ENCODE measurements around the gene ZMYND19.
A peak's percentile ranks its signal among the peaks of the same experiment; 100 is the strongest.
"Not testable (repeated sequence)": the region's sequence is repeated elsewhere in the genome, so short reads cannot be mapped to it uniquely, and the experiment has no call there.

Gene ZMYND19

DNA sequence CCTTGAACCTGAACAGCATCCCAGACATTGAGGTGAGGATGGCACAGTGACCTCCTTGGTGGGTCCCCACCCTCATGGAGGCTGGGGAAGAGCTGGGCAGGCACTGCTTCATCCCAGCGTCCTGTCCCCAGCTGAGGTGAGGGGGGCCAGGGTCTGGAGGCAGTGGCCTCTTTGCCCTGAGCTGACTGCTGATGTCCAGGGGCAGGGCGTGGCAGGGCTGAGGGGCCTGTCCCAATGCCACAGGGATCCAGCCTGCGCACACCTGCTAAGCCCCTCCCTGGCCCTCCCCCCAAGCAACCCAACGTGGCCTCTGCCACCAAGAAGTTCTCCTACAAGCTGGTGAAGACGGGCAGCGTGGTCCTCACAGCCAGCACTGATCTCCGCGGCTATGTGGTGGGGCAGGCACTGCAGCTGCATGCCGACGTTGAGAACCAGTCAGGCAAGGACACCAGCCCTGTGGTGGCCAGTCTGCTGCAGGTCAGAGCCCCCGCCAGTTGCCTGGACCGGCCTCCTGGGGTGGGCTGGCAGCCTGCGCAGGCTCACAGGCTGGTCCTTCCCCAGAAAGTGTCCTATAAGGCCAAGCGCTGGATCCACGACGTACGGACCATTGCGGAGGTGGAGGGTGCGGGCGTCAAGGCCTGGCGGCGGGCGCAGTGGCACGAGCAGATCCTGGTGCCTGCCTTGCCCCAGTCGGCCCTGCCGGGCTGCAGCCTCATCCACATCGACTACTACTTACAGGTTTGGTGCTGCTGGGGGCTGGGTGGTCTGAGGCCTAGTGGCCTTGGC, 23.6 kb upstream of the ZMYND19 start:
- DNase-seq: no peak

DNA sequence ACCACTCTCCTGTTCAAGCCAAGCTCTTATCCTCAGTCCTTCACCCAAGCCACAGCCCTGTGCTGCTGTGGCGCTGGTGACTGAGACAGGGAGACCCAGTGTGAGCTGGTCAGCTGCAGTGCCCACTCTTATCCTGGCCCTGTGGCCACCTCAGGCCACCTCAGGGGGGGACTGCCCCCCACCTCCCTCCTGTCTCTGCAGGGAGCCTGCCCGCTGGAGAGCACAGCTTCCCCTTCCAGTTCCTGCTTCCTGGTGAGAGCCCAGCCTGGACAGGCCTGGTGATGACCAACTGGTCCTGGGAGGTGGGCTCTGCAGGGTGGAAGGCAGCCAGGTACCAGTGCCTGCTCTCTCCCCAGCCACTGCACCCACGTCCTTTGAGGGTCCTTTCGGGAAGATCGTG, 22.9 kb upstream of the ZMYND19 start:
- DNase-seq: no peak

DNA sequence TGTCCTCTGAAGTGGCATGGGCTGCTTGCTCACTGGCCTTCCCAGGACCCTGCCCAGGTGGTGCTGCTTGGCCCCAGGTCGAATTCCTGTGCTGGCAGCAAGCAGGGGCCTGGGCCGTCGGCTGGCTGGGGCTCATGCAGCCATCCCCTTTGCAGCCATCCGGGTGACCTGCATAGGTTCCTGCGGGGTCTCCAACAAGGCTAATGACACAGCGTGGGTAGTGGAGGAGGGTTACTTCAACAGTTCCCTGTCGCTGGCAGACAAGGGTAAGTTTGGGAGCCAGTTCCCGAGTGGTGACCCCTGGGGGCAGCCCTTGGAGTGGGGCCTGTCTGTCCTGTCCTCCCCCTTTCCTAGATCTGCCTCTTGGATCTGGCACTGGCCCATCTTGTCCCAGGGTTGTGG, 22.4 kb upstream of the ZMYND19 start:
- DNase-seq: no peak

DNA sequence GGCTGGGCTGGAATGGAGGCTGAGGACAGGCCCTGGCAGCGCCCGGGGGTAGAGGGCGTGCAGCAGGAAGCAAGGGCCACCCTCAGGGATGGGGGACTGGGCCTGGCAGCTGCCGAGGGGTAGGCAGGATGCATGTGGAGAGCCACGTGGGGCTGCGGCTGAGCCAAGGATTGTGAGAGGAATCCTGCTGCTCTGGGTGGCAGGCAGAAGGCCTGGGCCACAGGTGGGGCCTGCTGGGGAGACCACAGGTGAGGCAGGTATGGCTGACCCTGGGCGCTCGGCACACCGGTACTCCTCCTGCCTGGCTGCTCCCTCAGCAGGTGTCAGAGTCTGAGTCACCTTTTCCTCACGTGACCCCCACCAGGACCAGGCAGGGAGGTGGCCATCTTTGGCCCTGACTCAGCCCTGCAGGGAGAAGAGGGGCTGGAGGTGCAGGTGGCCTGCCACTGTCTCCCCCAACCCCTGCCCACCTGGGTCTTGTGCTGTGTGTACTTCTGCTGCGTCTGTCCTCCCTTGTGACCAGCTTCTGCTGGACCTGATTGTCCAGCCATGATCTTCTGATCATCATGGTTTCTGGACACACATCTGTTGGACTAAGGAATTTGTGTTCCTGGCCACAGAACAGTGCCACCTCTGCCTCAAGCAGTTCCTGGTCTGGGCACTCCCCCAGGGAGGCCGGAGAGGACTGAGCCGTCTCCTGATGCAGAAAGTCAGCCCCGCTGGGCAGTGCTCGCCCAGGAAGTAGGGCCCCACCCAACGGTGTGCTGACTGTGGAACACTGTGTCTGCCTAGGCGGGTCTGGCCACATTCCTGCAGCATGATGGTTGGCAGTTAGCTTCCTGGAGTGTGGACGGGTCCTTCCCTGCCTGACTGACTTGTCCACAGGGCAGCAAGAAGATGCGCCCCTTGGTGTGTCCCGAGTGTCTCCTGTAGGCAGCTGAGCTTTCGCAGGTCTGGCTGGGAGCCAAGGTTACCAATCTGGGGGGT, 21.6 kb upstream of the ZMYND19 start:
- DNase-seq: peak; percentile 89

DNA sequence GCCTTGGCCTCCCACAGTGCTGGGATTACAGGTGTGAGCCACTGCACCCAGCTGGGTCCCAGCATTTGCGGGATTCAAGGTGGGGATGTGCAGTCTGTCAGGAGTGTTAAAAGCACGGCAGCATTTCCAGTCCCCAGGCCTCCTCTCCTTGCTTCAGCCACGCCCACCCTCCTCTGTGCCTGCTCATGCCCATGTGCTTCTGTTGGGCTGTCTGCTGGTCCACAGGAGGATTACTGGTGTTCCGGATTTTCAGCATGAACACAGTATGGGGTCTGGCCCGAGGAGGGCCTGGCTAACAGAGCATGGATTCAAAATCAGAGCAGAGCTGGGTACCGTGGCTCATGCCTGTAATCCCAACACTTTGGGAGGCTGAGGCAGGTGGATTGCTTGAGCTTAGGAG, 20.6 kb upstream of the ZMYND19 start:
- DNase-seq: no peak

DNA sequence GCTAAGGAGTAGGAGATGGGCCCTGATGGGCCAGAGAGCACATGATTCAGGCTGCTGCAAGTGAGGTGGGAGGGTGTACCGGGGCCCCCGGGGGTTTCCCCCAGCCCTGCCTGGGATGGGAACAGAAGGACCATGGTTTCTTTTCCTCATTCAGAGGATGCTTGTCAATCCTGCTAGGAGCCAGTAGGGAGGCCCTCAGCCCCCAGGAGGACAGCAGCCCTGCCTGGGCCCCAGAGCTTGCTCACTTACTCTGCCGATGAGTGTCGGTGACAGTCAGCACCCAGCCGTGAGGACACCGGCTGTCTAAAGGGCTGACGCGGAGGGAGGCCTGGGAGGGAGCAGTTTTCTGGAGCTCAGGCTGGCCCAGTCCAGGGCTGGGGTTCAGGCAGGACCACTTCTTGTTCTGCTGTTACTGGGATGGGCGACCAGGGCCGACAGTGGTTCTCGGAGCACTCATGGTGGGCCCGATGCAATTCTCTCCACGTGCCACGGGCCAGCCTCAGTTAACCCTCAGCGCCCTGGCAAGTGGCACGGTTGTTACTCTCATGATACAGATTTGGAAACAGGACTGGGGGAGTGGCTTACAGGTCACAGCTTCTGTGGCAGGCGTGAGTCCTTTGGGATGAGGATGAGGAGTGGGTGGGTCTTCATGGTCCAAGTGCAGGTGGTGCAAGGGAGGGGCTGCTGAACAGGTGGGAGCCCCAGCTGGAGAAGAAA, 17.0 kb upstream of the ZMYND19 start:
- no peak for DNase-seq

DNA sequence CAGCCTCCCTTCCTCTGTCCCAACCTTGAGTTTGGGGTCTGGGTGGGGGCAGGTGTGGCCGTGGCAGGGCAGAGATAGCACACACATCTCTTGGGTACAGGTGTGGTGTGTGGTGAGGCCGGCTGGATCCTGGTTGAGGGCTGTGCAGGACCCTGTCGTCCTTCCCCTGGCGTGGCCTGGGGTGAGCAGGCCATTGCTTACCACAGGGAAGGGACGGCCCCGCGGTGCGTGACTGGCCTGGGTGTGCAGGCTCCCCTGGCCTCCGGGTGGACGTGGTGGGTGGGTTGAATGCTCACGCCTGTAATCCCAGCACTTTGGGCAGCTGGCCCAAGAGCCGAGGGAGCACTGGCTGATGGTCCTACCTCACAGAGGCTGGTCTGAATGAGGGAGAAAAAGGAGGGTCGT, 16.4 kb upstream of the ZMYND19 start:
- no peak for DNase-seq

DNA sequence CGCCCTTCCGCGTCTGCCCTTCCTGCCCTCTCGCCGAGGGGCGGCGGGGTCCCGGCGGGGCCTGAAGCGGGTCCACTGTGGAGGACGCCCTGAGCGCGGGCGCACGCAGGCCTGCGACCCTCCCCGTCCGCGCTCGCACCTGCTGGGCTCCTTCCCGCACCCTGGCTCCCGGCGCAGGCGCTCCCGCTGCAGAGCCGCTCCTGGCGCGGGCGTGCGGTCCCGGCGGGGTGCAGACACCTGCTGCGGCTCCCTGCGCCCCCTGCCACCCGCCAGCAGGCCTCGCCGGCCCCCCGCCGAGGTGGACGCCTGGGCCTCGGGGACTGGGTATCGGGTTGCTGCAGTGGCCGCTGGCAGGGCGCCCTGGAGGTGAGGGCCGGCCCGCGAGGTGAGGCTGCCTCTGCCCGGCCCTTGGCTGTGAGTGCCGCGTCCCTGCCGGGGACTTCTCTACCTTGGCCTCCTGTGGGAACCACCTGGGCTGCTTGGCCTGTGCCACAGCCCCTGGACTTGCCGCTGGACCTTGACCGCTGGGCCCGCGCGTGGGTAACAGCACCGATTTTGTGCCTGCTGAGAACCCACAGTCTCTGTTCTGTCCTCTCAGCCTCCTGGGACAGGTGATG, 15.8 kb upstream of the ZMYND19 start:
- peak; percentile 57 for DNase-seq

DNA sequence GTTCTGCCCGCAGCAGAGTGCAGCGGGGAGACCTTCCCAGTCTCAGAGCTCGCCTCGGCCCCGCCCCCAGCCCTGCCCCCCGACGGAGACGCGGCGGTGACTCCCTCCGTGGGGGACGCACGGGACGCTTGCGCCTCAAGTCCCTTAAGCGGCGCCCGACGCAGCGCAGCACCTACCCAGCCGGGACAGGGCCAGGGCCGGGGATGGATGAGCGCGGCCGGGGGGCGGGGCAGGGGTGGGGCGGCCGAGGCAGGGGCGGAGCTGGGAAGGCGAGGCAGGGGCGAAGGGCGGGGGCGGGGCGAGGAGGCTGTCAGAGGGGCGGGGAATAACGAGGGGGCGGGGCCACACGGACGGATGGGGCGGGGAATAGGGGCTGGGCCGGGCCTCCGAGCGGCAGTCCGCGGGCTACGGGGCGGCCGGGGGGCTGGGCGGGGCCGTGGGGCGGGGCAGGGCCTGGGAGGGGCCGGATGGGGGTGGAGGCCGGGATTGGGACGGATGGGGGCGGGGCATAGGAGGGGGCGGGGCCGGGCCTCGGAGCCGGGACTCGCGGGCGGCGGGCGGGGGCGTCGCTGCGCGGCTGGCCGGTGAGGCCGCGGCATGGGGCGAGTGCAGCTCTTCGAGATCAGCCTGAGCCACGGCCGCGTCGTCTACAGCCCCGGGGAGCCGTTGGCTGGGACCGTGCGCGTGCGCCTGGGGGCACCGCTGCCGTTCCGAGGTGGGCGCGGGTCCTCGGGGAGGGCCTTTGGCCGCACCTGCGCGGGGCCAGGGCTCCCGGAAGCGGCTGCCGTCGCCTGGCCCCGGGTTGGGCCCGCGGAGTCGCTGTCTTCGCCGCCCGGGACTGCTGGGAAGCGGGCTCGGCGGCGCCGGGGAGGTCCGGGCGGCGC, 15.1 kb upstream of the ZMYND19 start, which contains the start of gene ARRDC1:
ARRDC1 (plus strand) TSS at position 566 of the 884 bp plus-strand sequence; CDS start at position 598, 32 bp downstream.
- DNase-seq: peak; percentile 98

DNA sequence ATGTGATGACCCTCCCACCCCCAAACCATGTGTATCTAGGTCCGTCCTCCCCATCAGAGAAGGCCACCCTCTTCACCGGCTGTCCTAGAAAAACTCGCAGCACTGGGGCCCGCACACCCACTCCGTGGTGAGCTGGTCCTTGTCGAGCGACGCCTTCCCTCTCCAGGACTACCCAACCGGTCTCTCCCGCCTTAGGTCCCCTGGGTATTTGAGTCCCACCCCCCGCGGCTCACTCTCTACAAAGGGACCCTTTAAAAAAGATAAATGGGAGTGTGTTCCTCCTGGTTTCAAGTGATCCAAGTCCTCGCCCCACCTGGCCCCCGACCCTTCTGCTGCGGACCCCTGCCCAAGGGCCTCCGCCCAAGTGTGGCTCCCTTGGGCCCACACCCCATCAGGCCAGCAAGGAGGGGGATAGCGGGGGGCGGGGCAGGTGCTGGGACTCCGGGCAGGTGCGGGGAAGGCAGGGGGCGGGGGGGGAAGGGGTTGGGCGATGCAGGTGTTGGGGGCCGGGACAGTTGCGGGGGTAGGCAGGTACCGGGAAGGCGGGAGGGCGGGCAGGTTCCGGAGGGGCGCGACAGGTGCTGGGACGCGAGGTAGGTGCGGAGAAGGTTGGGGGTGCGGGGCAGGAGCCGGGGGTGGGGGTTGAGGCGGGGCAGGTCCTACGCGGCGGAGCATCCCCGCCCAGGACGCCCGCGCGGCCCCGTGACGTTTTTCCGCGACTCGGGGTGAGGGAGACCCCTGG, 14.2 kb upstream of the ZMYND19 start:
- no peak for DNase-seq

DNA sequence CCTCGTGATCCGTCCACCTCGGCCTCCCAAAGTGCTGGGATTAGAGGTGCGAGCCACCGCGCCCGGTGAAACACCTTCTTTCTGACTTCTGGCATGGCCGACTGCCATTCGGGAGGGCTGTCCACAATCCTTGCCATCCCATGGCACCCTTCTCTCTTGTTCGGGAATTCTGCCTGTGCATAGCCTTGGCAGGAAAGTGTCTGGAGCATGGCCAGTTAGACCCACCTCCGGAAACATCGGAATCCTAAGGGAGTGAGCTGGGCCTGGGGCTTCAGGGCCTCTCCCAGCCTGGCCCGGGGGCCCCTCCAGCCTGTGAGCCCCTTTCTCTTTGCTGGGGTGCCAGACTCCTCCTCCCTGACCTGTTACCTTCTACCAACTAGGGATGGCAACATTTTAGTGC, 13.6 kb upstream of the ZMYND19 start:
- no peak for DNase-seq

DNA sequence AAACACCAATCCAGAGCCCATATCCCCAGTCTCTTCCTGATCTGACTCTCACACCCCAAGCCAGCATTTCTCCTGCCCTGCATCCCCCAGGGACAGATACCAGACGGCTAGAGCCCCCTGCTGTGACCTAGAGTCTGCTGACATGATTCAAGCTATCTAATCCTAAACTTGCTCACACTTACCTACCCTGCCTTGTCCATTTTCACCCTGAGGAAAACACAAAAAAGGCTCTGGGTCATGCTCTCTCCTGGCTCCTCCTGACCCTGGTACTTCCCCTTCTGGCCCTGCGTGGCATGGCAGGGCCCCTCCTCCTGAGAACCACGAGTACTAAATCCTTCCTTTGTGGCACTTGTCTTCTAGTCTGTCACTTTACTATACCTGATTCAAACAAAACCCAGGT, 12.3 kb upstream of the ZMYND19 start:
- peak; percentile 71 for DNase-seq

DNA sequence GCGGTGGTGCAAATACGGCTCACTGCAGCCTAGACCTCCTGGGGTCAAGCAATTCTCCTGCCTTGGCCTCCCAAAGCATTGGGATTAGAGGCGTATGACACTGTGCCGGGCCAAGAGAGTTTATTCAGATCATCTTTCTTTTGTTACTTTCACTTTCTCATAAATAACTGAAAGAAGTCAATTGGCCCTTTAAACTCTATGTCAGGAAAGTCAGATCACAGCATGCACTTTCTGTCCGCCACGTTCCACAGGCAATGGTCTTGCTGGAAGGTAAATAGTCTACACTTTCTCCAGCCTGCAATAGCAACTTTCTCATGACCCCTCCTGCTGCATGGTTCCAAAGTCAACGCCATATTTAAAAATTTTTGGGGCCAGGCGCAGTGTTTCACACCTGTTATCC, 8.6 kb upstream of the ZMYND19 start:
- DNase-seq: peak; percentile 39

DNA sequence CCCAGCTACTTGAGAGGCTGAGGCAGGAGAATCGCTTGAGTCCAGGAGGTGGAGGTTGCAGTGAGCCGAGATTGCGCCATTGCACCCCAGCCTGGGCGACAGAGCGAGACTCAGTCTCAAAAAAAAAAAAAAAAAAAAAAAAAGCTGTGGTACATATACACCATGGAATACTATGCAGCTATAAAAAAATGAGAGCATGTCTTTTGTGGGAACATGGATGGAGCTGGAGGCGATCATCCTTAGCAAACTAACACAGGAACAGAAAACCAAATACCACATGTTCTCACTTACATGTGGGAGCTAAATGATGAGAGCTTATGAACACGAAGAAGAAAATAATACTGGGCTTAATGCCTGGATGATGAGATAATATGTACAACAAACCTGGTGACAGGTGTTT, 6.3 kb upstream of the ZMYND19 start:
- not testable (repeated sequence) for DNase-seq

DNA sequence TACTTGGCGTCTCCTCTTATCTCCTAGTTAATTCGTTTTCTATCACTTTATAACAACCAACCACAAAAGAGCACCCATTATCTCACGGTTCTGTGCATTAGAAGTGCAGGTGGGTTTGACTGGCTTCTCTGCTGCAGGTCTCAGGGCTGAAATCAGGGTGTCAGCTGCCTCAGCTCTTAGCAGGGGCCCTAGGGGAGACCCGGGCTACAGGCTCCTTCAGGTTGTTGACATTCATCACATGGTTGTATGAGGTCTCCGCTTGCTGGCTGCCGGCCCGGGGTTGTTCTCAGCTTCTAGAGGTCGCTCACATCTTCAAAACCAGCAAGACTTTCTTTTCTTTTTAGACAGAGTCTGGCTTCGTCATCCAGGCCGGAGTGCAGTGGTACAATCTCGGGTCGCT, 2.9 kb upstream of the ZMYND19 start:
- DNase-seq: no peak

DNA sequence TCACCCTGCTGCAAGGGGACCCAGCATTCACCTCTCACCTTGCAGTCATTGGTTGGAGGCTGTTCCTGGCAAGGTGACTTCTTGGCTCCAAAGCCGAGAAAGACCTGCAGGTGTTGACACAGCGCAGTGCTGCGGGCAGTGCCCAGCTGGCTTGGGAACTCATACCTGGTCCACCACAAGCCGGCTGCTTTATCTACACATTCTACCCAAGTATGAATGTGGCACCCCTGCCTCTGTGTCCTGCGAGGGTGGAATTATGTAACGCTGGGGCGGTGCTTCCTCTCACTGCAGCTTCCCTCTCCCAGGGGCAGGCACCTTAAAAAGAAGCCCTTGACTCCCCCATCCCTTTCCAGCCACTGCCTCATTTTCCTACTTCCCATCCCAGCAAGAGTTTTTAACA, 2.5 kb upstream of the ZMYND19 start:
- no peak for DNase-seq

DNA sequence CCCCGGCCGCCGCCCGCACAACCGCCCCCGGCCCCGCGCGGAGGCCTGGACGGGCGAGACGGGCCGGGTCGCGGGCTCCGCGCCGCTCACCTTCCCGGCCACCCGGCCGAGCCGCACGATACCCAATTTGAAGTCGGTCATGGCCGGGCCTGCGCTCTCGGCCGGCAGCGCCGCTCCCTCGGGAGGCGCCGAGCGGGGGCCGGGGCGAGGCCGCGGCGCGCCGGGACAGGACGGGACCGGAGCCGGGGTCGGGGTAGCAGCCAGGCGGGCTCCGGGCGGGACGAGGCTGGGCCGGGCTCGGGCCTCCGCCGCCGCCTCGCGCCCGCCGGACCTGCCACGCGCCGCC, 216 bp downstream of the ZMYND19 start:
- DNase-seq: no peak

DNA sequence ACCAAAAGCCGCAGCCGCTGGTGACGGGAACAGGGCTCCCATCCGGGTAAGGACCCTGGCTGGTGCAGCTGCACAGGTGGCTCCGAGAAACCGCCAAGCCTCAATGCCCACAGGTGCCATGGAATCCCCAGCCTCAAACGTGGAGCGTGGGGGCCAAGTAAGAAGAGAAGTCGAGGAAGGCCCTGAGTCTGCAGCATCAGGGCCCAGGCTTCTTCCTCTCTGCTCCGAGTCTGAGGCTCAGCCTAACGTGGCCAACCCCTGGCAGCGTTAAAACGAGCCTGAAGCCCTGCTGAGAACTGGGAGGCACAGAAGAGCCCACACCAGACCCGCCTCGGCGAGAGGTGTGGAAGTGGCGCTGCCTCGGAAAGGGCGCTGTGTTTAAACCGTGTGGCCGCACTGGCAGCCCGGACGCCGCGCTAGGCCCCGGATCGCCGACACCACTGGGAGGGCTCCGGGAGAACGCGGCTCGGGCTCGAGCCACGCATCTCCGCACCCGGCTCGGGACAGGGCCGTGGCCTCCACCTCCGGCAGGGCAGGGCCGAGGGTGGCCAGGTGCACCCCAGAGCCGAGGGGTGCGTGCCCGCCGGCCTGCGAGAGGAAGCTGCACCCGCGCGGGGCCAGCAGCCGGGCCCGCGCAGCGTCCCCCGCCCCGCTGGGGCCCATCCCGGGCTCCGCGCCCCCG, 730 bp downstream of the ZMYND19 start:
- peak; percentile 54 for DNase-seq

DNA sequence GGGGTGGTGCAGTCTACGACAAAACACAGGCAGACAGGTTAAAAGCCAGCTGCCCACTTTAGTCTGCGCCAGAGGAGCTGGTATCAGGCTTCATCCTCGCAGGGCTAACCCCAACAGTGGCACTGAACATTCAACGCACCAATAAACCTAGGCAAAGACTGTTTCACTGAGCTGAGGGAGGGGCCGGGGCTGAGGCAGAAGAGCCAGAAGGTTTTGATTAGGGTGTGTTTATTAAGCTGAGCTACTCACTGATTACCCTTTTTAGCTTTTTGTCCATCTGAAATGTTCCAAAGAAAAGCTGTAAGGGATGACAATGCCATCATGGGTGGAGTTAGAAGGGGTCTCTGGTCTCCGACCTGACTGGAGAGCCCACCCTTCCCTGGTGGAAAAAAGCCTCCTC, 1.4 kb downstream of the ZMYND19 start:
- no peak for DNase-seq

DNA sequence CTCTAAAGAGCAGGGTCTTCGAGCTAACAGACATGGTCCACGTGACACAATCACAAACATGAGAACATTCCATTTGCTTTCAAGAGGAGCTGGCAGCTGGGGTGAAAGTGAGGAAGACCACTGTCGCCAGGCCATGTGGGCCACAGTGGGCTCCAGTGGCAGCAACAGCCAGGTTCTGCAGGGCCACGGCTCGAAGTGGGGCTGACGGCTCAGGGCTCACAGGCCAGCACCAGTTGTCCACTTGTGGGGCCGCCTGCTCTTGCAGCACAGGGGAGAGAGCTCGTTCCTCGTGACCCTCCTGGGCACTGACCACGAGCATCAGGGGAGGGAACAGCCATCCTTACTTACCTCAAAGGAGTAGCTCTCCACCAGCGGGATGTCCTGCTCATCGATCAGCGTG, 2.0 kb downstream of the ZMYND19 start:
- DNase-seq: no peak

Data from RPMI8226 (cell line).